HepG2 (cell line): ENCODE measurements around the gene PLEKHB1. TPM values are rescaled to one million over a fixed set of nuclear protein-coding genes. Genes with fewer than 3 reads are reported as not detected.

Experiments
- CCAR2 ChIP-seq: fragments of 200-400 bp; formaldehyde crosslinking; optimal IDR thresholded peaks from 2 replicates; pipeline ENCODE3; 2018; ENCODE audit warnings: low read depth, mild to moderate bottlenecking, low read length, moderate library complexity
- GFI1 ChIP-seq: sonication (generic); formaldehyde crosslinking; IDR thresholded peaks from 2 replicates; pipeline ENCODE4 v1.5.0; 2020; ENCODE audit warnings: missing genetic modification reagents, mild to moderate bottlenecking, borderline replicate concordance
- HNRNPUL1 ChIP-seq: fragments of 200-400 bp; formaldehyde crosslinking; IDR thresholded peaks from 2 replicates; pipeline ENCODE4 v1.6.1; 2017; ENCODE audit warnings: low read depth, mild to moderate bottlenecking, low read length, moderate library complexity
- HOMEZ ChIP-seq: IDR thresholded peaks from 2 replicates; pipeline ENCODE4 v1.6.1; 2016; ENCODE audit warnings: low read depth
- KMT2B ChIP-seq: IDR thresholded peaks from 2 replicates; pipeline ENCODE4 v1.6.1; 2016; ENCODE audit warnings: missing genetic modification reagents, missing compliant biosample characterization
- NONO ChIP-seq, 2 experiments: fragments of 450-650 bp in 1 of 2; sonication (generic) in 1 of 2; formaldehyde crosslinking in 1 of 2; IDR thresholded peaks in 1 of 2; conservative IDR thresholded peaks in 1 of 2; 2 replicates each; pipeline versions ENCODE4 v1.6.1 to v1.8.0; 2017 to 2022; ENCODE audit warnings: mild to moderate bottlenecking in 1 of 2, missing genetic modification reagents in 1 of 2, moderate library complexity in 1 of 2
- NPAS2 ChIP-seq: sonication (generic); formaldehyde crosslinking; IDR thresholded peaks from 2 replicates; pipeline ENCODE4 v1.8.0; 2022; ENCODE audit warnings: mild to moderate bottlenecking, missing genetic modification reagents, borderline replicate concordance
- PRDM10 ChIP-seq: sonication (generic); formaldehyde crosslinking; IDR thresholded peaks from 2 replicates; pipeline ENCODE4 v1.4.0; 2020; ENCODE audit warnings: low read depth, missing genetic modification reagents
- RNF219 ChIP-seq: sonication (generic); formaldehyde crosslinking; IDR thresholded peaks from 2 replicates; pipeline ENCODE4 v1.5.0; 2020; ENCODE audit warnings: mild to moderate bottlenecking, missing genetic modification reagents
- SIN3A ChIP-seq: IDR thresholded peaks from 2 replicates; pipeline ENCODE4 v1.6.1; 2011; ENCODE audit warnings: low read depth, mild to moderate bottlenecking, control low read depth, low read length, borderline replicate concordance
- THAP11 ChIP-seq: IDR thresholded peaks from 2 replicates; pipeline ENCODE4 v1.6.1; 2016; ENCODE audit warnings: missing biosample characterization, missing genetic modification reagents
- TMF1 ChIP-seq: sonication (generic); formaldehyde crosslinking; IDR thresholded peaks from 2 replicates; pipeline ENCODE4 v1.8.1; 2022; ENCODE audit warnings: low read depth, missing genetic modification reagents
- ZKSCAN1 ChIP-seq: fragments of 150-350 bp; IDR thresholded peaks from 2 replicates; pipeline ENCODE4 v1.6.1; 2014; ENCODE audit warnings: low read length
- ZKSCAN8 ChIP-seq: IDR thresholded peaks from 2 replicates; pipeline ENCODE4 v1.6.1; 2016; ENCODE audit warnings: borderline replicate concordance, missing genetic modification reagents, missing compliant biosample characterization
- ZNF362 ChIP-seq: sonication (generic); formaldehyde crosslinking; IDR thresholded peaks from 2 replicates; pipeline ENCODE4 v1.4.0; 2020; ENCODE audit warnings: missing genetic modification reagents, mild to moderate bottlenecking, borderline replicate concordance
- ZNF432 ChIP-seq: sonication (generic); formaldehyde crosslinking; IDR thresholded peaks from 2 replicates; pipeline ENCODE4 v1.5.0; 2020; ENCODE audit warnings: missing genetic modification reagents, mild to moderate bottlenecking, borderline replicate concordance
- ZNF484 ChIP-seq: sonication (generic); formaldehyde crosslinking; IDR thresholded peaks from 2 replicates; pipeline ENCODE4 v1.5.1; 2020; ENCODE audit warnings: mild to moderate bottlenecking, low read depth, missing genetic modification reagents, borderline replicate concordance
- ZNF496 ChIP-seq: sonication (generic); formaldehyde crosslinking; IDR thresholded peaks from 2 replicates; pipeline ENCODE4 v1.8.1; 2023; ENCODE audit warnings: mild to moderate bottlenecking, moderate library complexity, missing genetic modification reagents; ENCODE audit not compliant: insufficient replicate concordance
- ZNF577 ChIP-seq: sonication (generic); formaldehyde crosslinking; IDR thresholded peaks from 2 replicates; pipeline ENCODE4 v1.4.0; 2020; ENCODE audit warnings: mild to moderate bottlenecking, low read depth, missing genetic modification reagents, borderline replicate concordance
- polyA plus RNA-seq, 8 experiments: library from polyadenylated mRNA; depleted of rRNA in 3 of 8; stranded (reverse) in 7 of 8; unstranded in 1 of 8; fragments of >200 nt; fragmentation: Illumina TruSeq in 4 of 8; extraction: Trizol in 4 of 8; gene quantifications; 2 replicates each; pipeline versions ENCODE4 v1.2.1 to v1.2.3, GENCODE V29; 2011 to 2016; ENCODE audit warnings: low read depth in 4 of 8, missing spikeins in 1 of 8, mixed read lengths in 1 of 8; ENCODE audit not compliant: insufficient read depth in 1 of 8
- total RNA-seq, 5 experiments: library from RNA; depleted of rRNA; stranded (reverse); fragments of >200 nt; fragmentation: Illumina TruSeq; extraction: Trizol; gene quantifications; 2 replicates each; pipeline ENCODE4 v1.2.3, GENCODE V29; 2016; ENCODE audit warnings: low read depth in 1 of 5

Gene PLEKHB1
- total and polyA plus RNA-seq, 2 of the 13 experiments (the other 11 are each of a cell fraction or from before 2014, with no cell fraction given): 68.0 to 99.3 TPM

- TF ChIP-seq KMT2B (CRISPR knock-in tag) (no peak), ZNF484 (no peak), ZKSCAN1 (no peak), NPAS2 (CRISPR knock-in tag) (no peak), PRDM10 (CRISPR knock-in tag) (peak; percentile 52; the same call in 1 of the 2 replicates), SIN3A (no peak), RNF219 (CRISPR knock-in tag) (no peak), TMF1 (CRISPR knock-in tag) (no peak), ZNF362 (CRISPR knock-in tag) (no peak), CCAR2 (no peak), ZNF432 (CRISPR knock-in tag) (no peak), GFI1 (CRISPR knock-in tag) (no peak), ZNF496 (no peak), THAP11 (CRISPR knock-in tag) (peak; percentile 97), NONO (IDR thresholded peaks at IDR 0.05) (no peak), NONO (CRISPR knock-in tag; conservative IDR thresholded peaks at IDR 0.05) (no peak; the same call in 1 of the 2 replicates), HNRNPUL1 (no peak), ZKSCAN8 (no peak), HOMEZ (no peak; the same call in 1 of the 2 replicates), ZNF577 (CRISPR knock-in tag) (no peak)
Observed at GRCh38 chr11:73647459-73648100, 1.2 kb downstream of the PLEKHB1 start (continued).
